Prostate gland (tissue), 2 donors: Measurements from ENCODE around the gene TBCC. TPM values are rescaled to one million over a fixed set of nuclear protein-coding genes. Genes with fewer than 3 reads are reported as not detected.

ENCODE experiments used
- DNase-seq: peaks from one replicate; pipeline ENCODE4 v3.0.0-alpha.2; 2019; ENCODE audit warnings: low spot score
- H3K27ac ChIP-seq, 2 donors: fragments of 200-600 bp; sonication (generic); 2 replicates each; pipeline ENCODE4 v1.5.1; 2017 to 2019
- H3K27me3 ChIP-seq: fragments of 200-600 bp; sonication (generic); replicated peaks from 2 replicates; pipeline ENCODE4 v1.5.1; 2019; ENCODE audit not compliant: insufficient read depth
- H3K36me3 ChIP-seq, 2 donors: fragments of 200-600 bp; sonication (generic); 1 replicate in 1 of 2; 2 replicates in 1 of 2; pipeline versions ENCODE4 v1.5.1 to v1.8.1; 2017 to 2019
- H3K4me1 ChIP-seq: fragments of 200-600 bp; sonication (generic); replicated peaks from 2 replicates; pipeline ENCODE4 v1.5.1; 2019
- H3K4me3 ChIP-seq, 2 donors: fragments of 200-600 bp; sonication (generic); 2 replicates each; pipeline ENCODE4 v1.5.1; 2017 to 2019
- H3K9me3 ChIP-seq: fragments of 200-600 bp; sonication (generic); 2 replicates; pipeline ENCODE4 v1.5.1; 2017
- CTCF ChIP-seq, 4 experiments: fragments of 200-600 bp in 2 of 4; fragments of 450-650 bp in 2 of 4; sonication (generic) in 2 of 4; IDR thresholded peaks; 1 replicate in 3 of 4; 2 replicates in 1 of 4; pipeline ENCODE4 v1.5.1; 2016 to 2019; ENCODE audit warnings: antibody characterized with exemption in 4 of 4, mild to moderate bottlenecking in 2 of 4, moderate library complexity in 2 of 4
- POLR2A ChIP-seq: fragments of 450-650 bp; IDR thresholded peaks from one replicate; pipeline ENCODE4 v1.6.1; 2016; ENCODE audit warnings: antibody characterized with exemption, mild to moderate bottlenecking
- POLR2AphosphoS5 ChIP-seq: sonication (generic); formaldehyde crosslinking; IDR thresholded peaks from one replicate; pipeline ENCODE4 v1.6.1; 2017; ENCODE audit warnings: antibody characterized with exemption
- WGBS: methylation state at CpG from one replicate; pipeline ENCODE4 v1.1.5; 2018; 5-methylcytosine and 5-hydroxymethylcytosine counted together
- intact Hi-C: fragments of 100-400 bp; cut with DNase I; formaldehyde crosslinking; loops from one replicate; pipeline ENCODE4 v1.14.2; 2022
- total RNA-seq, 2 donors: library from RNA; depleted of rRNA; stranded (reverse); fragments of >200 nt; gene quantifications; one replicate each; pipeline ENCODE4 v1.1.0, GENCODE V29; 2016

Gene TBCC
- total RNA-seq, 2 donors from 2014 or later, result 43.4 to 59.8 TPM

- TF ChIP-seq CTCF (IDR thresholded peaks at IDR 0.05), result no peak
- no peak for TF ChIP-seq POLR2AphosphoS5
- TF ChIP-seq POLR2A, result no peak
- H3K9me3 ChIP-seq, result no peaks in the 10 kb centered on the region
- no peak overlapping the region for H3K27ac ChIP-seq
- H3K27me3 ChIP-seq, result no peaks in the 10 kb centered on the region
- no peak overlapping the region for H3K4me3 ChIP-seq
- H3K36me3 ChIP-seq, result no peaks in the 10 kb centered on the region
- no peak for DNase-seq
- peaks cover 5% of the 10 kb centered on the region for H3K4me1 ChIP-seq
- WGBS, result 98% methylated on average over 5 of the region's 5 CpGs
- intact Hi-C loops, result no loop called here
Observed at GRCh38 chr6:42754759-42755158, 8.9 kb upstream of the TBCC start.

- WGBS, result 48% methylated on average over 3 of the region's 3 CpGs
- H3K27me3 ChIP-seq, result no peaks in the 10 kb centered on the region
- no peaks in the 10 kb centered on the region for H3K9me3 ChIP-seq
- H3K27ac ChIP-seq, result no peak overlapping the region
- TF ChIP-seq POLR2AphosphoS5, result no peak
- no peak for TF ChIP-seq POLR2A
- TF ChIP-seq CTCF (IDR thresholded peaks at IDR 0.05), result no peak
- peaks cover 8% of the 10 kb centered on the region for H3K4me1 ChIP-seq
- no peak for DNase-seq
- intact Hi-C loops, result no loop called here
- no peak overlapping the region for H3K4me3 ChIP-seq
- H3K36me3 ChIP-seq, result no peaks in the 10 kb centered on the region
Observed at GRCh38 chr6:42751055-42751454, 5.2 kb upstream of the TBCC start.

GRCh38 chr6:42748203-42748898 lies 2.4 kb upstream of the TBCC start:
- Histone ChIP-seq H3K36me3 (no peaks in the 10 kb centered on the region), H3K27ac (peak overlapping the region; percentile 96 to 97), H3K4me3 (peak overlapping the region; percentile 51 to 81), H3K27me3 (no peaks in the 10 kb centered on the region), H3K9me3 (no peaks in the 10 kb centered on the region), H3K4me1 (peaks cover 8% of the 10 kb centered on the region)
- intact Hi-C loops, result loop anchor here (10.0 kb wide), 1 partner anchor 76 kb away; no protein-coding TSS in a partner anchor
- TF ChIP-seq POLR2AphosphoS5, result no peak
- TF ChIP-seq POLR2A, result no peak
- no peak for TF ChIP-seq CTCF (IDR thresholded peaks at IDR 0.05)
- DNase-seq, result no peak
- 22% methylated on average over 8 of the region's 8 CpGs for WGBS

- intact Hi-C loops, result loop anchor here (1.0 to 10.0 kb wide), 3 partner anchors 35 to 132 kb away; partner anchors contain the start of gene RPL7L1
- under 1% methylated on average over 55 of the region's 55 CpGs for WGBS
- H3K9me3 ChIP-seq, result no peaks in the 10 kb centered on the region
- TF ChIP-seq POLR2AphosphoS5 (peak; percentile 90), CTCF (IDR thresholded peaks at IDR 0.05) (no peak), POLR2A (peak; percentile 82)
- no peaks in the 10 kb centered on the region for H3K27me3 ChIP-seq
- no peaks in the 10 kb centered on the region for H3K36me3 ChIP-seq
- peak overlapping the region; percentile 96 to 97 for H3K27ac ChIP-seq
- peaks cover 8% of the 10 kb centered on the region for H3K4me1 ChIP-seq
- H3K4me3 ChIP-seq, result peak overlapping the region; percentile 51 to 81
- DNase-seq, result peak; percentile 78
Observed at GRCh38 chr6:42746463-42747391, 824 bp upstream of the TBCC start.
